Middle frontal gyrus (tissue), 1 donor: ENCODE data around the gene SRGAP3.

ENCODE experiments used
- DNase-seq: peaks from one replicate; pipeline ENCODE4 v3.0.0-alpha.2; 2015; ENCODE audit warnings: low spot score; ENCODE audit errors: extremely low spot score

Gene SRGAP3

GRCh38 chr3:9225268-9225667 lies 24.2 kb downstream of the SRGAP3 start:
- DNase-seq = no peak

- DNase-seq = no peak
Observed at GRCh38 chr3:9224490-9224889, 25.0 kb downstream of the SRGAP3 start.

GRCh38 chr3:9223672-9224071 lies 25.8 kb downstream of the SRGAP3 start:
- DNase-seq = no peak

- no peak for DNase-seq
Observed at GRCh38 chr3:9222956-9223639, 26.3 kb downstream of the SRGAP3 start.

GRCh38 chr3:9222049-9222448 lies 27.4 kb downstream of the SRGAP3 start:
- no peak for DNase-seq

- no peak for DNase-seq
Observed at GRCh38 chr3:9218514-9218846, 31.0 kb downstream of the SRGAP3 start.

GRCh38 chr3:9217784-9218513 lies 31.5 kb downstream of the SRGAP3 start:
- no peak for DNase-seq

GRCh38 chr3:9216736-9217135 lies 32.7 kb downstream of the SRGAP3 start:
- no peak for DNase-seq

- DNase-seq = no peak
Observed at GRCh38 chr3:9214599-9214998, 34.8 kb downstream of the SRGAP3 start.

- DNase-seq = no peak
Observed at GRCh38 chr3:9214185-9214584, 35.3 kb downstream of the SRGAP3 start.

- DNase-seq = no peak
Observed at GRCh38 chr3:9213019-9213634, 36.3 kb downstream of the SRGAP3 start.

- no peak for DNase-seq
Observed at GRCh38 chr3:9211155-9211950, 38.1 kb downstream of the SRGAP3 start.

- no peak for DNase-seq
Observed at GRCh38 chr3:9209777-9210176, 39.7 kb downstream of the SRGAP3 start.

GRCh38 chr3:9208605-9209152 lies 40.8 kb downstream of the SRGAP3 start:
- no peak for DNase-seq

- DNase-seq = no peak
Observed at GRCh38 chr3:9207116-9207763, 42.2 kb downstream of the SRGAP3 start.

GRCh38 chr3:9206287-9206686 lies 43.2 kb downstream of the SRGAP3 start:
- DNase-seq = no peak

- DNase-seq = no peak
Observed at GRCh38 chr3:9205345-9206143, 43.9 kb downstream of the SRGAP3 start.

- DNase-seq = no peak
Observed at GRCh38 chr3:9204253-9204992, 45.0 kb downstream of the SRGAP3 start.

GRCh38 chr3:9203317-9203716 lies 46.1 kb downstream of the SRGAP3 start:
- DNase-seq = no peak

GRCh38 chr3:9202546-9202945 lies 46.9 kb downstream of the SRGAP3 start:
- DNase-seq = no peak
